ENCODE data around the gene HCN2.
A peak's percentile ranks its signal among the peaks of the same experiment; 100 is the strongest.

The HCN2 gene

GRCh38 chr19:658059-658839, 68.6 kb downstream of the HCN2 start:
- DNase-seq (ENCODE audit: low read depth) = no peak

- no peak for DNase-seq (ENCODE audit: low read depth)
These were observed 69.5 kb downstream of the HCN2 start for GRCh38 chr19:658916-659839.

- no peak for DNase-seq (ENCODE audit: low read depth)
These were observed 71.2 kb downstream of the HCN2 start for GRCh38 chr19:660793-661426.

- DNase-seq (ENCODE audit: low read depth) = peak; percentile 55
These were observed 71.9 kb downstream of the HCN2 start for GRCh38 chr19:661427-662196.

GRCh38 chr19:662207-662961, 72.7 kb downstream of the HCN2 start:
- DNase-seq (ENCODE audit: low read depth) = peak; percentile 44

GRCh38 chr19:662962-663681, 73.4 kb downstream of the HCN2 start, which contains the start of gene RNF126:
RNF126 (minus strand) TSS chr19:663214; CDS start chr19:663121, 93 bp downstream.
- peak; percentile 88 for DNase-seq (ENCODE audit: low read depth)

- DNase-seq (ENCODE audit: low read depth) = no peak
These were observed 74.0 kb downstream of the HCN2 start for GRCh38 chr19:663682-664117.

GRCh38 chr19:664913-665443, 75.3 kb downstream of the HCN2 start:
- DNase-seq (ENCODE audit: low read depth) = peak; percentile 68
